ENCODE results near the gene RAD23A. TPM values are rescaled to one million over a fixed set of nuclear protein-coding genes. Genes with fewer than 3 reads are reported as not detected.
"Not testable (repeated sequence)": the region's sequence is repeated elsewhere in the genome, so short reads cannot be mapped to it uniquely, and the experiment has no call there.

The RAD23A gene
- polyA plus RNA-seq (ENCODE audit: insufficient read length in 3 of 3), result 10 to 100 TPM; 59.3 to 69.3 (median 61.7) TPM

DNA sequence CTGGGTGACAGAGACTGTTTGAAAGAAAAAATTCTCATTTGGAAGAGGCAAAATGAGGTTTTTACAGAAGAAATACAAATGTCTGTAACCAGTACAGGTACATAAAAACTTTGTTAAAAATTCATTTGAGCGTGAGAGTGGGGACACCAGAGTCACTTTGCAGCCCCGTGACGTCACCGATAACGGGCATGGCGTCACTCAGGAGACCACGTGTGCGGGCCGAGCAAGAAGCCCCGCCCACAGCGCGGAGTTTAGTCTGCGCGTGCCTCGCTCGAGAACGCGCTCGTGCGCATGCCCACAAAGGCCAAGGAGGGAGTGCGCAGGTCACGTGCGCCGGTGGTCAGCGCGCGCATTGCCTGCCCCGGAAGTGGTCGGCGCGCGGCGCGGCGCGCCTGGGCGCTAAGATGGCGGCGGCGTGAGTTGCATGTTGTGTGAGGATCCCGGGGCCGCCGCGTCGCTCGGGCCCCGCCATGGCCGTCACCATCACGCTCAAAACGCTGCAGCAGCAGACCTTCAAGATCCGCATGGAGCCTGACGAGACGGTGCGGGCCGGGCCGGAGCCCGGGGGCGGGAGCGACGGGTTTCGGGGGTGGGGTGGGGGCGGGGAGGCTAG, at the start of gene RAD23A:
Gene RAD23A, plus strand, starts transcription at position 384 of the 613 bp plus-strand sequence. Its CDS starts 87 bp downstream, at position 471.
- peak; percentile 93 to 96 (median 96) for DNase-seq (ENCODE audit: low read depth in 3 of 3, low spot score in 2 of 3)

DNA sequence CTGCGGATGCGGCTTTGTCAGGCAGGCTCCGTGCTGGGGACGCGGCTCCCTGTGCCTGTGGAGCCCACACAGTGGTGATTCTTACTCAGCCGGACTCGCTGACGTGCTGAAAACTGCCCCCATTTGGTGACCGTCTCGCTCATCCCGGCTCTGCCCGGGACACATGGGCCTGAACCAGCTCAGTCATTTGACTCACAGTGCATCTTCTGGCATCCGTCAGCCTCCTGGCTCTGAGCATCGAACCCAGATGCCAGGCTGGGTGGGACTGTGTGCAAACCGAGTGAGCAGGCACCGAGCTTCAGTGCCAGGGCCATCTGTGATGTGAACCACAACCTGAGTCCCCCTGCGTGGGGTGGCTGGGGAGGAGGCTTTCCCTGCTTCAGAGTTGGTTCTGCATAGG, 49.2 kb upstream of the RAD23A start:
- no peak for DNase-seq (ENCODE audit: low read depth in 3 of 3, low spot score in 2 of 3)

DNA sequence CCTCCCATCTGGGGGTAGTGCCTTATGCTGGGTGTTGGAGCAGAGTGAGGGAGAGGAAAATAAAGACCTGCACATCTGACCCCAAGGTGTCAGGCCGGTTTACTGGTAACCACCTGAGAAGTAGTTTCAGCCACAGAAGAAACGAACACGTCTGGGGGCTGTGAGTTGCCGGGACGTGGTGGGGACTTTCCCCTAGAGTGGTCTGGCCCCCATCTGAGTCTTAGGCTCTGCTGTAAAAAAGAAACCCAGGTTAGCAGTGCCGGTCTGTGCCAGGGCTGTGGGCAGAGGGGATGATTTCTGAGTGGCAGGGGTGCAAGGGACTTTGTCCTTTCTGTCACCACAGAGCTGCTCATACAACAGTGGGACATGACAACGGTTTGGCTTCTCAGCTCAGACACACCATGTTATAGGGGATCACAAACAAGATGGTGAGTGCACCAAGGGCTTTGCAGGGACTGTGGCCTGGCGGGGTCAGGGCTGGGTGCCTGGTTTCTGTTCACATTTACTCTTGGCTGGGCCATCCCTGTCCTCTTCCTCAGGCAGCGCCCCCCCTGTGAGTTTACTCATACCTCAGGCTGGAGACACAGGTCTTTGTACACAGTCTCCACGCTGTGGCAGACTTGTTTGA, 45.7 kb upstream of the RAD23A start:
- no peak for DNase-seq (ENCODE audit: low read depth in 3 of 3, low spot score in 2 of 3)

DNA sequence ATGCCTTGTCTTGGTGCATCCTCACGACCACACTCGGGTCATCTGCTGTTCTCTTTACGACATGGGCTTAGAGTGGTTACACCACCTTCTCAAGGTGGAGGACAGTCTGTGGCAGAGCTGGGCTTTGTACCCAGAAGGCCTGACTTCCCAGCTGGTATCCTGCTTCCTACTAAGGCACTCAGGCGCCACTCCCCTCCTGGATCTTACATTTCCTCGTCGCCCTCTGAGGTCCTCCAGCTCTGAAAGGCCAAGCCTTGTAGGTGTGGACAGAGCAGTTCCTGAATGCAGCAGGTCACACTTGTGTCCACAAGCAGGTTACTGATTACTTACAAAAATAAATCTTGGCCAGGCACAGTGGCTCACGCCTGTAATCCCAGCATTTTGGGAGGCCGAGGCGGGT, 38.5 kb upstream of the RAD23A start:
- DNase-seq (ENCODE audit: low read depth in 3 of 3, low spot score in 2 of 3), result no peak

DNA sequence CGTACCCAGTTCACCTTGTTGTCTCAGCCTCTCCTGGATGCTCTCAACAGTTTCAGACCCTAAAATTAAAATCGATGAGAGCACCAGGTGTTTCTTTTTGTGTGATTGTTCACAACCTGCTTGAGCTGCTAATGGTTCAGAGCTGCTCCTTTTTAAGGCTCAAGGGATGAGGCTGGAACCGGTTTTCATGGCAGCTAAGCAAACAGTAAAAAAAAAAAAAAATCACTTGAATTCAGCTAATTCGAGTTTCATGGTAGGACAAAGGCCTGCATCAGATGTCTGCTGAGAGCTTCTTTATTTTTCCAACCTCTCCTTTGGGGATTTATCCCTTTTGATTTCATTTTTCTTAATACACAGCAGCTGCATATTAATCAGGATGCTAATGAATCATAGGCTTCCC, 33.1 kb upstream of the RAD23A start:
- DNase-seq (ENCODE audit: low read depth in 3 of 3, low spot score in 2 of 3), result no peak

DNA sequence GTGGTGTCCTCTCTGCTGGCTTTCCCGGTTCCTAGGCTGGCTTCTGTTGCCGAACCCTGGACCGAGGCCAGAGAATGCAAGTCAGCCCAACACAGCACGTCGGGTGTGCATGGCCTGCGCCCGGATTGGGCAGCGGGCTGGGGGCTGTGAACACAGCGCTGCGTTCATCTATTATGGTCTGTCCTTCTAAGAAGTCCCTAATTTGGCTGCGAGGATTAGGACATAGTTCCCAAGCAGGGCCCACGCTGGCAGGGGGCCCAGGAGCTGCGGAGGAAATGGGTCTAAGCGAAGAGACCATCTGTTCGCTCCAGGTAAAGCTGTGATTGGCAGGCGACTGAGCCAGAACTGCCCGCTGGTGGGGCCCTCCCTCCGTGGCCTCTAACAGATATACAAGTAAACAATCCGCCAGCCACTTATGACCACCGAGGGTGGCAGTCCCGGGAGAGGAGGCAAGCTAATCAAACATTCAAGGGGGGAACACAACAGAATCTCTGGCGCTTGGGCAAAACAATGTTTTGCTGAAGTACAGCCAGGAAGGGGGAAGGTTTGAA, 32.6 kb upstream of the RAD23A start:
- DNase-seq (ENCODE audit: low read depth in 3 of 3, low spot score in 2 of 3), result peak in 1 of 3 donors; percentile 42

DNA sequence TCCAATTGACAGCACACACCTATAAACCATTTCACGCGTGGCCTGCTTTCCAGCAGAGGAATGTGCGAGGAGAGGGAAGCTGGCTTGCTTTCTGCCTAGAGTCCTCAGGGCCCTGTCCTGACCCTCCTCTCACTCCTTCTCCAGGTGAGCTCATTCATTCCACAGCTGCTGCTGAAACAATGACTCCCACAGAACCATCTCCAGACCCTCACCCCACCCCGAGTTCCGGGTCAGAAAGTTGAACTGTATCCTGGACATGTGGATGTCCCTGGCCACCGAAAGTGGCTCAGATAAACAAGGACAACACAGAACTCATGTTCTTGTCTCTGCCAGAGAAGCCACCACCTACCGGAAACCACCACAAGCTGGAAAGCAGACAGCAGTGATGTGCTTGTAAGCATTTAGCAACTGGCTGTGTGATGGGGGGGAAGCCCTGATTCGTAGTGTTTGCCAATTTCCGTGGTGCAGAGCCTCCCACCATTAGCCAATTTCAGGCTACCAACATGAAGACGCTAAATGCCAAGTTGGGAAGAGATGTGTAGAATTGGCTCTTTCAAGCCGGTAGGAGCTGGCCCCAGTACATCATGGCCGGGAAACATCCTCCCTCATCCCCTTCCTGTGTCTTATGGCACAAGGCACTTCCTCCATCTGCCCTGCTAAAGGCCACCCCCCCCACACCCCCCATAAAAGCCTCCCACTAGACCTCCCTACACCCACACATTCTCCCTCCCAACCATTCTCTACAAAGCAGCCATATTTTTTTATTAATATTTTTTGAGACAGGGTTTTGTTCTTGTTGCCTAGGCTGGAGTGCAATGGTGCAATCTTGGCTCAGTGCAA, 31.6 kb upstream of the RAD23A start:
- DNase-seq (ENCODE audit: low read depth in 3 of 3, low spot score in 2 of 3), result no peak

DNA sequence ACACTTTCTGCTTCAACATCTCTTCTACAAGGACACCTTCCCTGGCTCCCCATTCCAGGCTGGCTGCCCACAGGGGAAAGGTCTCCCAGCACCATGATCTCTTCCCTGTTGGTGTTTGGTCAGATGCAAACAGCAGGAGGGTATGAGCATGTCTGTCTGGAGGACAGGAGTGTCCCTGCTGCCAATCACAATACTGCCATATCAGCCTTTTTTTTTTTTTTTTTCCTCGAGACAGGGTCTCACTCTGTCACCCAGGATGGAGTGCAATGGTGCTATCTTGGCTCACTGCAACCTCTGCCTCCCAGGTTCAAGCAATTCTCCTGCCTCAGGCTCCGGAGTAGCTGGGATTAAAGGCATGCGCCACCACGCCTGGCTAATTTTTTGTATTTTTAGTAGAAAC, 29.8 kb upstream of the RAD23A start:
- DNase-seq (ENCODE audit: low read depth in 3 of 3, low spot score in 2 of 3), result not testable (repeated sequence)

DNA sequence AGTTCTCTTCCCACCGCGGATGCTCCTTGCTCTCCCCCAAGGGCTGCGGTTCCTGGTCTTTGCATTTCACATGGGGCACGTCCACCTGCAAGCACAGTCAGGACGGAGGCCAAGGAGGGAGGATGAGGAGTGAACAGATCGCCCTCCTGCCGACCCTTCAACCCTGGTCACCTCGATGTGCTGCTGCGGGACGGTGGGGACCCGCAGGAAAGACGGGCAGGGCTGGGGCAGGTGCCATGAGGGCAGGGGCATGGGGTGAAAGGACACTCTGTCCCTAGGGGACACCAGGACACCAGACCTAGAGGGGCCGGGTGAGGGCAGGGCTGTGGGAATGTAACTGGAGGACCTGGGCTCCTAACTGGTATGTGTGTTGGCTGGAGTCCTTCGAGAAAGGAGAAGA, 27.4 kb upstream of the RAD23A start:
- DNase-seq (ENCODE audit: low read depth in 3 of 3, low spot score in 2 of 3), result no peak

DNA sequence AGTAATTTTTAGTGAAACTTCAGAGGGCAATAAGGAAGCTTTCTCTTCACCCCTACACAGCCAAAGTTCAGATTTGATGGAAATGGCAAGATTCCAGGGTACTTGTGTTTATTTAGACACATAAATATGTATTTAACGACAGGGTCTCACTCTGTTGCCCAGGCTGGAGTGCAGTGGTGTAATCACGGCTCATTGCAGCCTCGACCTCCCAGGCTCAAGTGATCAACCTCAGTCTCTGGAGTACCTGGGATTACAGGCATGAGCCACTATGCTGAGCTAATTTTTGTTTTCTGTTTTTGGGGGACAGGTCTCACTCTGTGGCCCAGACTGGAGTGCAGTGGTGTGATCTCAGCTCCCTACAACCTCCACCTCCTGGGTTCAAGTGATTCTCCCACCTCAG, 24.6 kb upstream of the RAD23A start:
- no peak for DNase-seq (ENCODE audit: low read depth in 3 of 3, low spot score in 2 of 3)

DNA sequence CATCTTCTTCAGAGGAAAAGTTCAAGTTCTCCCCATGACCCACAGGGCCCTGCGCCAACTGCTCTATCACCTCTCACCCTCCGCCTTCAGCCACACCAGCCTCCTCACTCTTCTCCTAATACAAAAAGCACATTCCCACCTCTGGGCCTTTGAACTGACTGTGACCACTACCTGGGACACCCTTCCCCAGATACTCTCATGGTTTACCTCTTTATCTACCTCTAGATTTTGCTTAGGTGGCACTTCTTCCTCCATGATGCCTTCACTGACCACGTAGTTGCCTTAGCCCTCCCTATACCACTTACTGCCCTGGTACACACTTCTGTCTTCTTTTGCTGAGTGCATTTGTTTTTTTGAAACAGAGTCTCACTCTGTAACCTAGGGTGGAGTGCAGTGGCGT, 22.7 kb upstream of the RAD23A start:
- no peak for DNase-seq (ENCODE audit: low read depth in 3 of 3, low spot score in 2 of 3)

DNA sequence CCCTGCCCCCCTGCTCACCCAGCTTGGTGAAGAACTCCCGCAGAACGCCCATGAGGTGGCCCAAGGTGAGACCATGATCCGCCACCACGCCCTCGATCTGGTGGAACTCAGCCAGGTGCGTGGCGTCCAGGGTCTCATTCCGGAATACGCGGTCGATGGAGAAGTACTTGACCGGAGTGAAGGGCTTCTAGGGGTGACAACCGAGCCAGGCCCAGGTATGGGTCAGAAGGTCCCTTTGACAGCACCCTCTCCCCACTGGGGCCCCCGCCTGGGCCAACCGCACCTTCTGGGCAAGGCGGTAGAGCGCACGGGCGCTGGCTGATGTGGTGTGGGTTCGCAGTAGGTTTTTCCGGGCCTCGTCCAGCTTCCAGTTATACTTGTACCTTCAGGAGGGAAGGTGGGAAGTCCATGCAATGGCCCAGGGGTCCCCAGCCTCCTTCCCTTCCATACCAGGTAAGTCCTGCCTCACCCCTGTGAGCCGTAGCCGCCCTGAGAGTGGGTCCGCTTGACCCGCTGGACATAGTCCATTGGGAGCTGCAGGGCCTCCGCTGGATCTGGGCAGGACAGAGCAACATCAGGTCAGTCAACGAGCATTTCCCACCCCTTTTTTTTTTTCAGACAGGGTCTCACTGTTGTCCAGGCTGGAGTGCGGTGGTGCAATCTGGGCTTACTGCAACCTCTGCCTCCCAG, 20.9 kb upstream of the RAD23A start:
- DNase-seq (ENCODE audit: low read depth in 3 of 3, low spot score in 2 of 3), result no peak

DNA sequence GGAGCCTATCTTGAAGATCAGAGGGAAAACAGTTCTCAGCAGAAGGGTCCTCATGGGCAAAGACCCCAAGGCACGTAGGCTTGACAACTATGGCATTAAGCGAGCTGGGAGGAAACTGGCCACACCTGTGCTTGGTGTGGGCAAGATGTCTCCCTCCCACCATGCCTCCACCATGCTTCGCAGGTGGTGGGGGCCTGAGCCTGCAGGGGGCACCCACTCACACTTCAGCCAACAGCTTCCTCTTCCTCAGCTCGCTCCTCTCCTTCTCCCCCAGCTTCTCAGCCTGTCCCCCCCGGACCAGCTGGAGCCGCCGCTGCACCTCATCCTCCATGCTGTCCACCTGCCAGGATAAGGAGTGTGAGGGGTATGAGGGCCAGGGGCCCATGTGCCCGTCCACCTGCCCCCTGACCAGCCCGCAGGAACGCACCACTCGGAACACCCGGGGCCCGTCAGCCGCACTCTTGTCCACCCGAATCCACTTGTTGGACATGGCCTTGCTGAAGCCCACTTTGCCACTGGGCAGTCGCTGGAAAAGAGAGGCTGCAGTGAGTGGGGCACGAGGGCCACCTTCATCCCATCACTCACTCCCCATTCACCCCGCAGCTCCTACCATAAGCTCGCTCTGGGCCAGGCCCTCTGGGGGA, 15.5 kb upstream of the RAD23A start:
- DNase-seq (ENCODE audit: low read depth in 3 of 3, low spot score in 2 of 3), result no peak

DNA sequence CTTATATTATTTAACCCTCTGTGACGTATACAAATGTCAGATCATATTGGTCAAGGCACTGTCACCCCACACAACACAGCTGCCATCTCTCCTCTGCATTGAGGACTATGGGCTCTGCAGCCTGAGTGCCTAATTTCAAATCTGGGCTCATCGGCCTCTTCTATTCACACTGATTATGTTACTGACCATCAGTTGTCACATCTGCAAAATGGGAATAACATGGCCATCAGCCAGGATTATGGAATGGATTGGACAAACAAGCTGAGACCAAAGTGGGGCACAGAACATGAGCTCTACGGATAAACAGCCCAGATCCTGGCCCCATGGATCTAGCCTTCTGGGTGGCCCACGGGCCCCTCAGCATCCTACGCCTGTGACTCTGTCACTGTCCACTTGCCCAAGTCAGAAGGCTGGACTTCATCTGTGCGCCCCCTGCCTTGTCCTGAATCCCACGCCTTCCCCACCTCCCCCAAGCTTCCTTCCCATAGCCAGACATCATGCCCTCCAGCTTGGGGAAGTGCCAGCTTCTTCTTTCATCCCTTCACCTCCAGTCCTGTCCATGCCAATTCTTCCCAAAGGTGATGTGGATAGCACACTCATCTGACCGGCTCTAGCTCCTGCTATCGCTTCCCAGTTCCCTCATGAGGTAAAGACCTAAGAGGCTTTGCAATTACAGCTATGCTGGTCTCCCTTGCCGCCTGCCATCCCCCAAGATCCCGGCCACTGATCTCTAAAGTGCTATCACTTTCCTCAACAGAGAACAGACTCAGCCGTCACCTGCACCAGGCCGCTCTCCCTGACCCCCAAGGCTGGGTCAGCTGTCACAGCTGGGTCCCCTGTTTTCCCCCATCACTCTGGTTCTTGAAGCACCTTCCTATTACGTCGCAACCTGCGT, 13.0 kb upstream of the RAD23A start:
- DNase-seq (ENCODE audit: low read depth in 3 of 3, low spot score in 2 of 3), result no peak

DNA sequence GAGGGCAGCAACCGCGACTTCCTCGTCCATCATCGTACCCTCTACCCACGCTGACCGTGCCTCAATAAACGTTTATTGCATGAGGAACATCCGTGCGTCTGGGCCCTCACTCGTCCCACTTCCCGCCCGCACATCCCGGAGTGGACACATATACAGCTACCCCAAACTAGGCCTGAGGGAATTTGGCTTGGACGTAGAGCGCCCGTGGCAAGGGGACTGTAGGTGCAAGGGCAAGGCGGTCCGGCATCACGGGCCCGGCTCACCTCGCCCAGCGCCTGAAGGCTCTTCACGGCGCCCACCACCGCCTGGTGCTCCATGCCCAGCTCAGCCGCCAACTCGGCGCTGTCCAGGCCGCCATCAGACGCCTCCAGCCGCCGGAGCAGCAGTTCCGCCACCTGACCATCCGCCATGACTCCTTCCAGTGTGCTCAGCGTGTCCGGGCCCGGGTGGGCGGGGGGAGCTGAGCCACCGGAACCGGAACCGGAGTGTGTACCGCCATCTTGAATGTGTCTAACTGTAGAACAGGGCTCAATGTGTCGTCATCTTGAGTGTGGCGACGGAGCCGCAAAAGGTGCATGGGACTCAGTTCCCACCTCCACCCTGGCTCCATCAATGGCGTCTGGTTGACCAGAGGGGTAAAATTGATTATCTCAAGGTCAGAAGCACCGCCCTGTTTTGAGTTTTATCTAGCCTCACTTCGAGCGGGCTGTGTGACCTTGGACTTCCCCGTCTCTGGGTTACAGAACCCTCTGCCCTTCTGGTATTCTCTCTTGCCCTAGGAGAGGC, 12.2 kb upstream of the RAD23A start, which contains the start of gene FARSA:
Gene FARSA, minus strand, starts transcription at position 425 of the 786 bp plus-strand sequence. Its CDS starts 15 bp downstream, at position 410.
- DNase-seq (ENCODE audit: low read depth in 3 of 3, low spot score in 2 of 3), result peak in 1 of 3 donors; percentile 82

DNA sequence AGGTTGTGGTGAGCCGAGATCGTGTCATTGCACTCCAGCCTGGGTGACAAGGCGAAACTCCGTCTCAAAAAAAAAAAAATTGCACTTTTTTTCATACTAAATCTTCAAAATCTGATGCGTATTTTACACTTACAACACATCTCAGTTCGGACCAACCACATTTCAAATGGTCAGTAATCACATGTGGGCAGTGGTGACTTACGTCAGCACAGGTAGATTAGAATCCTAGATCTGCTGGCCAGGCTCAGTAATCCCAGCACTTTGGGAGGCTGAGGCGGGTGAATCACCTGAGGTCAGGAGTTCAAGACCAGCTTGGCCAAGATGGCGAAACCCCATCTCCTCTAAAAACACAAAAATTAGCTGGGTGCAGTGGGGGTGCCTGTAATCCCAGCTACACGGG, 10.6 kb upstream of the RAD23A start:
- no peak for DNase-seq (ENCODE audit: low read depth in 3 of 3, low spot score in 2 of 3)

DNA sequence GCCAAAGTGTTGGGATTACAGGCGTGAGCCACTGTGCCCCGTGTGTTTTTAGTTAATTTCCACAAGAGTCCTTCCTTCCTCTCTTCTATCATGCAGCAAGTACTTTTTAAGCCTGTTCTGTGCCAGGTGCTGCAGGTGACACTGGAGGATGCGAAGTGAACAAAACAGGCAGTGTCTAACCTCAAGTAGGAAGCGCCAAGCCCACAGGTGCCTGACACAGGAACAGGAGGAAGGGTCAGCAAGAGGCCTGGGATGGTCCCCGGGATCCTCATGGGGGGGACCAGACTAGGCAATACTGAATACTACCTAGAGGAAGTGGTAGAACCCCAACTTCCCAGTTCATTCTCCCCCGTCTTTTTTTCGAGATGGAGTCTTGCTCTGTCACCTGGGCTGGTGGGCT, 9.1 kb upstream of the RAD23A start:
- DNase-seq (ENCODE audit: low read depth in 3 of 3, low spot score in 2 of 3), result no peak

Data from right renal cortex interstitium (tissue), 3 donors.